ENCODE results near the gene ETFDH. TPM values are rescaled to one million over a fixed set of nuclear protein-coding genes. Genes with fewer than 3 reads are reported as not detected.

The ETFDH gene
- polyA plus RNA-seq, 1 donor (not counting 4 experiments of a cell fraction or from before 2014, with no cell fraction given) = 25.5 TPM

DNA sequence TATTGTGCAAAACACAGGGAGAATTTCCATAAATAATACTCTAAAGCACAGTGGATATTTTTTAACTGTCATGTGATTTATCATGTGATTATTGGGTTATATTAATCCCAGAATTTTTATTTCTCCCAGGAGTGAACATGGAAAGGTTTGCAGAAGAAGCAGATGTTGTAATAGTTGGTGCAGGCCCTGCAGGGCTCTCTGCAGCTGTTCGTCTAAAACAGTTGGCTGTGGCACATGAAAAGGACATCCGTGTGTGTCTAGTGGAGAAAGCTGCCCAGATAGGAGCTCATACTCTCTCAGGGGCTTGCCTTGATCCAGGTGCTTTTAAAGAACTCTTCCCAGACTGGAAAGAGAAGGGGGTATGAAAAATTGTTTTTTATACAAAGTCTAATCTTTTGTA lies 10.0 kb downstream of the ETFDH start:
- Histone ChIP-seq H3K27me3 (ENCODE audit: control insufficient read depth, extremely low read depth, insufficient read depth, low read length) (no peaks in the 10 kb centered on the region), H3K36me3 (ENCODE audit: control insufficient read depth in 2 of 2, extremely low read depth in 1 of 2, insufficient read depth in 2 of 2, low read length in 2 of 2) (peaks cover 0 to 1% of the 10 kb centered on the region in 2 experiments), H4K20me1 (ENCODE audit: control insufficient read depth, extremely low read depth, insufficient read depth, low read length) (no peaks in the 10 kb centered on the region), H3K9me3 (ENCODE audit: control insufficient read depth, low read depth, low read length) (no peaks in the 10 kb centered on the region), H3K4me3 (ENCODE audit: control insufficient read depth in 2 of 3, extremely low read depth in 1 of 3, insufficient read depth in 2 of 3, low read depth in 1 of 3, low read length in 3 of 3) (no peak overlapping the region), H3K9ac (ENCODE audit: control insufficient read depth, extremely low read depth, insufficient read depth, low read length) (no peak overlapping the region), H3K9me1 (ENCODE audit: control insufficient read depth, extremely low read depth, insufficient read depth, low read length) (no peaks in the 10 kb centered on the region), H3K4me2 (ENCODE audit: control insufficient read depth, extremely low read depth, insufficient read depth, low read depth, low read length) (no peak overlapping the region), H2AFZ (ENCODE audit: control insufficient read depth, low read length) (no peak overlapping the region), H3K79me2 (ENCODE audit: control insufficient read depth, insufficient read depth, low read length) (no peaks in the 10 kb centered on the region), H3K27ac (ENCODE audit: control insufficient read depth, insufficient read depth, low read length) (no peak overlapping the region), H3K4me1 (ENCODE audit: control insufficient read depth, extremely low read depth, insufficient read depth, low read length) (no peaks in the 10 kb centered on the region)
- dilution Hi-C loops (cut with MboI; ENCODE audit: extremely low pct_ligation_motif_present, low sequenced_read_pairs) = no loop called here
- no peak for DNase-seq (ENCODE audit: low read depth, low spot score)
- FAIRE-seq = no peak
- TF ChIP-seq EZH2 (IDR thresholded peaks at IDR 0.05; ENCODE audit: low read length) = no peak
- TF ChIP-seq, protein P1, sequence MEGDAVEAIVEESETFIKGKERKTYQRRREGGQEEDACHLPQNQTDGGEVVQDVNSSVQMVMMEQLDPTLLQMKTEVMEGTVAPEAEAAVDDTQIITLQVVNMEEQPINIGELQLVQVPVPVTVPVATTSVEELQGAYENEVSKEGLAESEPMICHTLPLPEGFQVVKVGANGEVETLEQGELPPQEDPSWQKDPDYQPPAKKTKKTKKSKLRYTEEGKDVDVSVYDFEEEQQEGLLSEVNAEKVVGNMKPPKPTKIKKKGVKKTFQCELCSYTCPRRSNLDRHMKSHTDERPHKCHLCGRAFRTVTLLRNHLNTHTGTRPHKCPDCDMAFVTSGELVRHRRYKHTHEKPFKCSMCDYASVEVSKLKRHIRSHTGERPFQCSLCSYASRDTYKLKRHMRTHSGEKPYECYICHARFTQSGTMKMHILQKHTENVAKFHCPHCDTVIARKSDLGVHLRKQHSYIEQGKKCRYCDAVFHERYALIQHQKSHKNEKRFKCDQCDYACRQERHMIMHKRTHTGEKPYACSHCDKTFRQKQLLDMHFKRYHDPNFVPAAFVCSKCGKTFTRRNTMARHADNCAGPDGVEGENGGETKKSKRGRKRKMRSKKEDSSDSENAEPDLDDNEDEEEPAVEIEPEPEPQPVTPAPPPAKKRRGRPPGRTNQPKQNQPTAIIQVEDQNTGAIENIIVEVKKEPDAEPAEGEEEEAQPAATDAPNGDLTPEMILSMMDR (optimal IDR thresholded peaks at IDR 0.05 in 1 of 3, IDR thresholded peaks at IDR 0.05 in 1 of 3, conservative IDR thresholded peaks at IDR 0.05 in 1 of 3; ENCODE audit: extremely low read depth in 1 of 3, insufficient read depth in 2 of 3, low read length in 3 of 3) = no peak

GRCh38 chr4:158688813-158689212 lies 16.7 kb downstream of the ETFDH start:
- H3K27me3 ChIP-seq (ENCODE audit: control insufficient read depth, extremely low read depth, insufficient read depth, low read length) = no peaks in the 10 kb centered on the region
- H3K27ac ChIP-seq (ENCODE audit: control insufficient read depth, insufficient read depth, low read length) = no peak overlapping the region
- H3K9ac ChIP-seq (ENCODE audit: control insufficient read depth, extremely low read depth, insufficient read depth, low read length) = no peak overlapping the region
- H3K4me2 ChIP-seq (ENCODE audit: control insufficient read depth, extremely low read depth, insufficient read depth, low read depth, low read length) = no peak overlapping the region
- no peak overlapping the region for H3K4me3 ChIP-seq (ENCODE audit: control insufficient read depth in 2 of 3, extremely low read depth in 1 of 3, insufficient read depth in 2 of 3, low read depth in 1 of 3, low read length in 3 of 3)
- H3K9me3 ChIP-seq (ENCODE audit: control insufficient read depth, low read depth, low read length) = no peaks in the 10 kb centered on the region
- dilution Hi-C loops (cut with MboI; ENCODE audit: extremely low pct_ligation_motif_present, low sequenced_read_pairs) = no loop called here
- no peaks in the 10 kb centered on the region for H3K9me1 ChIP-seq (ENCODE audit: control insufficient read depth, extremely low read depth, insufficient read depth, low read length)
- no peaks in the 10 kb centered on the region for H3K4me1 ChIP-seq (ENCODE audit: control insufficient read depth, extremely low read depth, insufficient read depth, low read length)
- DNase-seq (ENCODE audit: low read depth, low spot score) (no peak), FAIRE-seq (no peak)
- no peaks in the 10 kb centered on the region for H3K79me2 ChIP-seq (ENCODE audit: control insufficient read depth, insufficient read depth, low read length)
- H4K20me1 ChIP-seq (ENCODE audit: control insufficient read depth, extremely low read depth, insufficient read depth, low read length) = no peaks in the 10 kb centered on the region
- no peak for TF ChIP-seq EZH2 (IDR thresholded peaks at IDR 0.05; ENCODE audit: low read length)
- TF ChIP-seq, protein P1 (optimal IDR thresholded peaks at IDR 0.05 in 1 of 3, IDR thresholded peaks at IDR 0.05 in 1 of 3, conservative IDR thresholded peaks at IDR 0.05 in 1 of 3; ENCODE audit: extremely low read depth in 1 of 3, insufficient read depth in 2 of 3, low read length in 3 of 3) = no peak
- no peak overlapping the region for H2AFZ ChIP-seq (ENCODE audit: control insufficient read depth, low read length)
- H3K36me3 ChIP-seq (ENCODE audit: control insufficient read depth in 2 of 2, extremely low read depth in 1 of 2, insufficient read depth in 2 of 2, low read length in 2 of 2) = peaks cover 0 to 1% of the 10 kb centered on the region in 2 experiments

All from keratinocyte (primary cell).